GM12875 (cell line): Measurements from ENCODE around the gene BPTF.
"Not testable (repeated sequence)": the region's sequence is repeated elsewhere in the genome, so short reads cannot be mapped to it uniquely, and the experiment has no call there.

Experiments
- H3K4me3 ChIP-seq: one replicate; pipeline ENCODE4 v1.5.1; 2011; ENCODE audit warnings: low read depth, low read length, control low read depth
- CTCF ChIP-seq: IDR thresholded peaks from 2 replicates; pipeline ENCODE4 v1.5.1; 2011; ENCODE audit warnings: low read depth, mild to moderate bottlenecking, control low read depth, inconsistent platforms, low read length, moderate library complexity, borderline replicate concordance; ENCODE audit not compliant: insufficient read depth

The BPTF gene

GRCh38 chr17:67853703-67854102, 28.4 kb downstream of the BPTF start:
- no peak overlapping the region for H3K4me3 ChIP-seq
- no peak for TF ChIP-seq CTCF

- H3K4me3 ChIP-seq = no peak overlapping the region
Measured at GRCh38 chr17:67854378-67854777, 29.1 kb downstream of the BPTF start.

GRCh38 chr17:67855504-67856324, 30.4 kb downstream of the BPTF start:
- no peak for TF ChIP-seq CTCF
- H3K4me3 ChIP-seq = no peak overlapping the region

More at GRCh38 chr17:67854378-67854777, 29.1 kb downstream of the BPTF start:
- TF ChIP-seq CTCF = no peak

GRCh38 chr17:67856402-67856801, 31.1 kb downstream of the BPTF start:
- not testable (repeated sequence) for H3K4me3 ChIP-seq

- TF ChIP-seq CTCF = no peak
- H3K4me3 ChIP-seq = no peak overlapping the region
Measured at GRCh38 chr17:67862614-67863217, 37.4 kb downstream of the BPTF start.

- no peak for TF ChIP-seq CTCF
- H3K4me3 ChIP-seq = no peak overlapping the region
Measured at GRCh38 chr17:67863624-67864247, 38.4 kb downstream of the BPTF start.

- TF ChIP-seq CTCF = no peak
- no peak overlapping the region for H3K4me3 ChIP-seq
Measured at GRCh38 chr17:67865438-67865837, 40.1 kb downstream of the BPTF start.
